ENCODE measurements around the gene FAM76A. TPM values are rescaled to one million over a fixed set of nuclear protein-coding genes. Genes with fewer than 3 reads are reported as not detected.

The FAM76A gene
- total RNA-seq, 1 donor from 2014 or later: 6.1 TPM

DNA sequence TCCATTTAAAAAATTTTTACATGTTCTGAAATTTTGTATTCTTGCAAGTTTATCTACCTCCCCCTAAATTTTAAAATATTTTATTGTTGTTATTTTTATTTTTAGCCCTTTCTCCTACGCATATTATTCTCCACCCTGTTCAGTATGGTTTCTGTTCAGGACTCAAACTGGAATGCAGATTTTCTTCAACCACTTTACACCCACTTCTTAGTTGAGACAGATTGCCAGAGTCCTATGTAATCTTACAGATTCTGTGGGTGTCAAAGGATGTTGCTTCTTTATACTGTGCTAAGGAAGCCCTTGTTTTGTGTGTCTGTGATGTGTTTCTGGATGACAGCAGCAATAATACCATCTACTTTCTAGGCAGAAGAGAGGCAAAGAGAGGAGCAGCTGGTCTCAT is 84.1 kb downstream of the FAM76A start:
- H3K79me2 ChIP-seq (ENCODE audit: insufficient read depth, low read length): no peaks in the 10 kb centered on the region
- H3K4me2 ChIP-seq (ENCODE audit: low read length): no peak overlapping the region
- H3K4me3 ChIP-seq (ENCODE audit: insufficient read depth, low read depth, low read length): no peak overlapping the region
- no peak for TF ChIP-seq CTCF (IDR thresholded peaks at IDR 0.05; ENCODE audit: insufficient read depth, low read depth, low read length)
- no peak for TF ChIP-seq EZH2 (IDR thresholded peaks at IDR 0.05; ENCODE audit: insufficient read depth, low read length)
- no peaks in the 10 kb centered on the region for H3K9me3 ChIP-seq (ENCODE audit: insufficient read depth, low read depth, low read length)
- DNase-seq (ENCODE audit: low read depth): no peak
- peaks cover 10% of the 10 kb centered on the region for H3K36me3 Mint-ChIP-seq (ENCODE audit: low read depth, unreplicated experiment)
- no peak overlapping the region for H3K4me3 Mint-ChIP-seq (ENCODE audit: unreplicated experiment)
- no peak overlapping the region for H3K9ac ChIP-seq (ENCODE audit: low read length)
- no peaks in the 10 kb centered on the region for H3K4me1 Mint-ChIP-seq (ENCODE audit: low read depth, unreplicated experiment)
- no peak for FAIRE-seq
- no peak overlapping the region for H3K27ac ChIP-seq (ENCODE audit: low read depth, low read length)
- H3K9me3 Mint-ChIP-seq (ENCODE audit: unreplicated experiment): no peaks in the 10 kb centered on the region
- H2AFZ ChIP-seq (ENCODE audit: low read depth, low read length): no peak overlapping the region
- peaks cover 10% of the 10 kb centered on the region for H3K36me3 ChIP-seq (ENCODE audit: insufficient read depth, low read length)
- H3K4me1 ChIP-seq (ENCODE audit: insufficient read depth, low read length): no peaks in the 10 kb centered on the region
- H4K20me1 ChIP-seq (ENCODE audit: insufficient read depth, low read length): no peaks in the 10 kb centered on the region
- no peaks in the 10 kb centered on the region for H3K27me3 Mint-ChIP-seq (ENCODE audit: low read depth, unreplicated experiment)
- H3K27me3 ChIP-seq (ENCODE audit: insufficient read depth, low read length): no peaks in the 10 kb centered on the region
- no peak overlapping the region for H3K27ac Mint-ChIP-seq (ENCODE audit: unreplicated experiment)

DNA sequence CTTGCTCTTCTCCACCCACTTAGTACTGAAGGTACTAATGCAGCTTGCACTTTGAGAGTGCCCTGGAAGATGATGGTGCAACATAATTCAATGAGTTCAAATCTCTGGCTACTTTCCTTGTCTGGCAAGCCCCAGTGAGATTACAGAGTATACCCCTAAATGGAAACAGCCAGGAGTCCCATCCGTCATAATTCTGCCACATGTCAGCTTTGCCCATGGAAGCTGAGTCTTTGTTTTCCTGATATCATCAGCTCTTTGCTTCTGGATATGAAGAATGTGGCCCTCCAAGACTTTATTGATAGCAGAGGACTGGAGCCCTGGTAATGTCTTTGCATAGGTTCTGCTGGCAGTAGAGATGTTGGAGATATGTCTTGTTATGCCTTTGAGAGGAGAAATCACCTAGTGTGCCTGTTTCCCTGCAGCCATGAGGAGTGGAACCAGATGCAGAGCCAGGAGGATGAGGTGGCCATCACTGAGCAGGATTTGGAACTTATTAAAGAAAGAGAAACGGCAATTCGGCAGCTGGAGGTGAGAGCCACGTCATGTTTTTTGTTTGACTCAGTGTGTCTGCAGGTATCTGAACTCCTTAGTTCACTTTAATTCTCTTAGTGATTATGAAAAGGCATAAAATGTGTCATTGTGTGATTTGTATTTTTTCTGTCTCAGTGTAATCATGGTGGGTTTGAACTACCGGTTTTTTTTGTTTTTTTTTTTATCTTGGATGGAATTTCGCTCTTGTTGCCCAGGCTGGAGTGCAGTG is 86.2 kb downstream of the FAM76A start:
- no peak overlapping the region for H3K9ac ChIP-seq (ENCODE audit: low read length)
- TF ChIP-seq EZH2 (IDR thresholded peaks at IDR 0.05; ENCODE audit: insufficient read depth, low read length) (no peak), CTCF (IDR thresholded peaks at IDR 0.05; ENCODE audit: insufficient read depth, low read depth, low read length) (no peak)
- Mint-ChIP-seq H3K4me3 (ENCODE audit: unreplicated experiment) (no peak overlapping the region), H3K9me3 (ENCODE audit: unreplicated experiment) (no peaks in the 10 kb centered on the region), H3K27ac (ENCODE audit: unreplicated experiment) (no peak overlapping the region), H3K27me3 (ENCODE audit: low read depth, unreplicated experiment) (no peaks in the 10 kb centered on the region), H3K36me3 (ENCODE audit: low read depth, unreplicated experiment) (peaks cover 15% of the 10 kb centered on the region), H3K4me1 (ENCODE audit: low read depth, unreplicated experiment) (peaks cover 2% of the 10 kb centered on the region)
- no peaks in the 10 kb centered on the region for H3K4me1 ChIP-seq (ENCODE audit: insufficient read depth, low read length)
- no peak overlapping the region for H3K27ac ChIP-seq (ENCODE audit: low read depth, low read length)
- H3K9me3 ChIP-seq (ENCODE audit: insufficient read depth, low read depth, low read length): no peaks in the 10 kb centered on the region
- DNase-seq (ENCODE audit: low read depth) (no peak), FAIRE-seq (no peak)
- no peak overlapping the region for H3K4me2 ChIP-seq (ENCODE audit: low read length)
- no peaks in the 10 kb centered on the region for H4K20me1 ChIP-seq (ENCODE audit: insufficient read depth, low read length)
- no peaks in the 10 kb centered on the region for H3K27me3 ChIP-seq (ENCODE audit: insufficient read depth, low read length)
- no peaks in the 10 kb centered on the region for H3K79me2 ChIP-seq (ENCODE audit: insufficient read depth, low read length)
- no peak overlapping the region for H3K4me3 ChIP-seq (ENCODE audit: insufficient read depth, low read depth, low read length)
- H2AFZ ChIP-seq (ENCODE audit: low read depth, low read length): no peak overlapping the region
- peaks cover 12% of the 10 kb centered on the region for H3K36me3 ChIP-seq (ENCODE audit: insufficient read depth, low read length)

Other genes with a start within 250 kb of the FAM76A start
- 86.9 and 88.0 TPM in 2 replicates for gene WASF2, start 235.8 kb upstream of the FAM76A start, total RNA-seq
- gene AHDC1, start 121.8 kb upstream of the FAM76A start, total RNA-seq: 74.0 and 75.7 TPM in 2 replicates
- gene FGR, start 90.8 kb upstream of the FAM76A start, total RNA-seq: 0.17 TPM in 1 of 2 replicates, not detected in the other
- 3,307 and 4,155 TPM in 2 replicates for gene IFI6, start 53.8 kb upstream of the FAM76A start, total RNA-seq
- 62.1 and 64.0 TPM in 2 replicates for gene STX12, start 47.3 kb downstream of the FAM76A start, total RNA-seq
- 35.6 and 37.6 TPM in 2 replicates for gene PPP1R8, start 104.8 kb downstream of the FAM76A start, total RNA-seq
- 0.79 and 1.3 TPM in 2 replicates for gene THEMIS2, start 146.6 kb downstream of the FAM76A start, total RNA-seq
- 18.0 and 19.4 TPM in 2 replicates for gene RPA2, start 188.6 kb downstream of the FAM76A start, total RNA-seq
- gene SMPDL3B, start 209.0 kb downstream of the FAM76A start, total RNA-seq: 2.2 and 2.5 TPM in 2 replicates
- gene XKR8, start 234.0 kb downstream of the FAM76A start, total RNA-seq: 11.3 and 11.4 TPM in 2 replicates